HepG2 (cell line): ENCODE measurements around the gene JPH4. TPM values are rescaled to one million over a fixed set of nuclear protein-coding genes. Genes with fewer than 3 reads are reported as not detected.

ENCODE experiments used
- ATAD3A ChIP-seq: sonication (generic); formaldehyde crosslinking; IDR thresholded peaks from 2 replicates; pipeline ENCODE4 v1.4.0; 2020; ENCODE audit warnings: missing genetic modification reagents
- ATF7-NPFF ChIP-seq: sonication (generic); formaldehyde crosslinking; IDR thresholded peaks from 2 replicates; pipeline ENCODE4 v1.8.1; 2023; ENCODE audit warnings: mild to moderate bottlenecking, low read depth, missing genetic modification reagents, moderate library complexity
- BRD4 ChIP-seq: sonication (generic); formaldehyde crosslinking; IDR thresholded peaks from 2 replicates; pipeline ENCODE4 v1.4.0; 2020; ENCODE audit warnings: missing genetic modification reagents
- CC2D1A ChIP-seq: sonication (generic); formaldehyde crosslinking; IDR thresholded peaks from 2 replicates; pipeline ENCODE4 v1.8.1; 2023; ENCODE audit warnings: mild to moderate bottlenecking, missing genetic modification reagents
- GATAD1 ChIP-seq: IDR thresholded peaks from 2 replicates; pipeline ENCODE4 v1.6.1; 2016; ENCODE audit warnings: missing genetic modification reagents, missing compliant biosample characterization
- GTF2F1 ChIP-seq: fragments of 150-350 bp; IDR thresholded peaks from 2 replicates; pipeline ENCODE4 v1.6.1; 2014; ENCODE audit warnings: low read length
- HOXA5 ChIP-seq: sonication (generic); formaldehyde crosslinking; IDR thresholded peaks from 2 replicates; pipeline ENCODE4 v1.4.0; 2020; ENCODE audit warnings: missing genetic modification reagents
- KDM4B ChIP-seq: sonication (generic); formaldehyde crosslinking; IDR thresholded peaks from 2 replicates; pipeline ENCODE4 v1.4.0; 2020; ENCODE audit warnings: missing genetic modification reagents
- NFYB ChIP-seq: sonication (generic); formaldehyde crosslinking; IDR thresholded peaks from 2 replicates; pipeline ENCODE4 v1.4.0; 2020; ENCODE audit warnings: missing genetic modification reagents
- PHF8 ChIP-seq: sonication (generic); formaldehyde crosslinking; IDR thresholded peaks from 2 replicates; pipeline ENCODE4 v1.5.0; 2020; ENCODE audit warnings: missing genetic modification reagents
- SP5 ChIP-seq: IDR thresholded peaks from 2 replicates; pipeline ENCODE4 v1.6.1; 2016; ENCODE audit warnings: low read depth, borderline replicate concordance
- TGIF2 ChIP-seq: IDR thresholded peaks from 2 replicates; pipeline ENCODE4 v1.6.1; 2016; ENCODE audit warnings: control low read depth, missing compliant biosample characterization
- TRIM24 ChIP-seq: sonication (generic); formaldehyde crosslinking; IDR thresholded peaks from 2 replicates; pipeline ENCODE4 v1.8.0; 2022; ENCODE audit warnings: mild to moderate bottlenecking, missing genetic modification reagents
- ZC3H4 ChIP-seq: sonication (generic); formaldehyde crosslinking; IDR thresholded peaks from 2 replicates; pipeline ENCODE4 v1.4.0; 2020; ENCODE audit warnings: missing genetic modification reagents, borderline replicate concordance
- ZFP1 ChIP-seq: IDR thresholded peaks from 2 replicates; pipeline ENCODE4 v1.6.1; 2016
- ZFP82 ChIP-seq: sonication (generic); formaldehyde crosslinking; IDR thresholded peaks from 2 replicates; pipeline ENCODE4 v1.5.1; 2020; ENCODE audit warnings: mild to moderate bottlenecking, missing genetic modification reagents, borderline replicate concordance
- ZMYM2 ChIP-seq: sonication (generic); formaldehyde crosslinking; IDR thresholded peaks from 2 replicates; pipeline ENCODE4 v1.8.0; 2022; ENCODE audit warnings: mild to moderate bottlenecking, missing genetic modification reagents
- ZNF264 ChIP-seq: sonication (generic); formaldehyde crosslinking; IDR thresholded peaks from 2 replicates; pipeline ENCODE4 v1.4.0; 2020; ENCODE audit warnings: missing genetic modification reagents
- ZNF343 ChIP-seq: sonication (generic); formaldehyde crosslinking; IDR thresholded peaks from 2 replicates; pipeline ENCODE4 v1.4.0; 2020; ENCODE audit warnings: mild to moderate bottlenecking, missing genetic modification reagents
- ZNF547 ChIP-seq: sonication (generic); formaldehyde crosslinking; IDR thresholded peaks from 2 replicates; pipeline ENCODE4 v1.5.1; 2020; ENCODE audit warnings: mild to moderate bottlenecking, missing genetic modification reagents
- ZNF558 ChIP-seq: sonication (generic); formaldehyde crosslinking; IDR thresholded peaks from 2 replicates; pipeline ENCODE4 v1.9.0; 2022; ENCODE audit warnings: mild to moderate bottlenecking, missing genetic modification reagents, borderline replicate concordance
- ZNF563 ChIP-seq: sonication (generic); formaldehyde crosslinking; IDR thresholded peaks from 2 replicates; pipeline ENCODE4 v1.8.0; 2022; ENCODE audit warnings: mild to moderate bottlenecking, moderate library complexity, missing genetic modification reagents
- ZNF678 ChIP-seq: sonication (generic); formaldehyde crosslinking; IDR thresholded peaks from 2 replicates; pipeline ENCODE4 v1.4.0; 2020; ENCODE audit warnings: mild to moderate bottlenecking, missing genetic modification reagents
- ZNF7 ChIP-seq: IDR thresholded peaks from 2 replicates; pipeline ENCODE4 v1.6.1; 2016; ENCODE audit warnings: missing biosample characterization, missing genetic modification reagents
- ZNF709 ChIP-seq: sonication (generic); formaldehyde crosslinking; IDR thresholded peaks from 2 replicates; pipeline ENCODE4 v1.5.0; 2020; ENCODE audit warnings: mild to moderate bottlenecking, missing genetic modification reagents
- ZSCAN21 ChIP-seq: sonication (generic); formaldehyde crosslinking; IDR thresholded peaks from 2 replicates; pipeline ENCODE4 v1.8.0; 2022; ENCODE audit warnings: mild to moderate bottlenecking, missing genetic modification reagents, moderate library complexity, borderline replicate concordance
- polyA plus RNA-seq, 8 experiments: library from polyadenylated mRNA; depleted of rRNA in 3 of 8; stranded (reverse) in 7 of 8; unstranded in 1 of 8; fragments of >200 nt; fragmentation: Illumina TruSeq in 4 of 8; extraction: Trizol in 4 of 8; gene quantifications; 2 replicates each; pipeline versions ENCODE4 v1.2.1 to v1.2.3, GENCODE V29; 2011 to 2016; ENCODE audit warnings: low read depth in 4 of 8, missing spikeins in 1 of 8, mixed read lengths in 1 of 8; ENCODE audit not compliant: insufficient read depth in 1 of 8
- total RNA-seq, 5 experiments: library from RNA; depleted of rRNA; stranded (reverse); fragments of >200 nt; fragmentation: Illumina TruSeq; extraction: Trizol; gene quantifications; 2 replicates each; pipeline ENCODE4 v1.2.3, GENCODE V29; 2016; ENCODE audit warnings: low read depth in 1 of 5
- TF ChIP-seq, protein P1 (sequence below): sonication (generic); formaldehyde crosslinking; IDR thresholded peaks from 2 replicates; pipeline ENCODE4 v1.4.0; 2020; ENCODE audit warnings: mild to moderate bottlenecking, missing genetic modification reagents
- TF ChIP-seq, protein P2 (sequence below): sonication (generic); formaldehyde crosslinking; IDR thresholded peaks from 2 replicates; pipeline ENCODE4 v1.4.0; 2020; ENCODE audit warnings: missing genetic modification reagents

The JPH4 gene
- total and polyA plus RNA-seq, 2 of the 13 experiments (the other 11 are each of a cell fraction or from before 2014, with no cell fraction given): 0.08 to 0.22 TPM

DNA sequence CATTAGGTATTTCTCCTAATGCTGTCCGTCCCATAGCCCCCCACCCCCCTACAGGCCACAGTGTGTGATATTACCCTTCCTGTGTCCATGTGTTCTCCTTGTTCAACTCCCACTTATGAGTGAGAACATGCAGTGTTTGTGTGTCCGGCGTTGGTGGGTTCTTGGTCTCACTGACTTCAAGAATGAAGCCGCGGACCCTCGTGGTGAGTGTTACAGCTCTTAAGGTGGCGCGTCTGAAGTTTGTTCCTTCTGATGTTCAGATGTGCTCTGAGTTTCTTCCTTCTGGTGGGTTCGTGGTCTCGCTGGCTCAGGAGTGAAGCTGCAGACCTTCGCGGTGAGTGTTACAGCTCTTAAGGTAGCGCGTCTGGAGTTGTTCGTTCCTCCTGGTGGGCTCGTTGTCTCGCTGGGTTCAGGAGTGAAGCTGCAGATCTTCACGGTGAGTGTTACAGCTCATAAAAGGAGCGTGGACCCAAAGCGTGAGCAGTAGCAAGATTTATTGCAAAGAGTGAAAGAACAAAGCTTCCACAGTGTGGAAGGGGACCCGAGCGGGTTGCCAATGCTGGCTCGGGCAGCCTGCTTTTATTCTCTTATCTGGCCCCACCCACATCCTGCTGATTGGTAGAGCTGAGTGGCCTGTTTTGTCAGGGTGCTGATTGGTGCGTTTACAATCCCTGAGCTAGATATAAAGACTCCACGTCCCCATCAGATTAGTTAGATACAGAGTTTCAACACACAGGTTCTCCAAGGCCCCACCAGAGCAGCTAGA, 5.4 kb upstream of the JPH4 start (continued):
- TF ChIP-seq ZNF264 (CRISPR knock-in tag) (peak; percentile 82), ZNF678 (0 out of 2 replicates have a peak, but pooled peaks have one; percentile 88), ATF7-NPFF (CRISPR knock-in tag) (peak; percentile 94), BRD4 (CRISPR knock-in tag) (peak; percentile 82; the same call in 1 of the 2 replicates), ZNF563 (peak; percentile 70; the same call in 1 of the 2 replicates), CC2D1A (peak; percentile 93), ZNF558 (CRISPR knock-in tag) (peak; percentile 88), KDM4B (peak; percentile 95; the same call in 1 of the 2 replicates), ZNF547 (peak; percentile 93), TRIM24 (CRISPR knock-in tag) (peak; percentile 63; the same call in 1 of the 2 replicates), ATAD3A (CRISPR knock-in tag) (peak; percentile 93), PHF8 (CRISPR knock-in tag) (peak; percentile 58), ZFP1 (CRISPR knock-in tag) (peak; percentile 89), ZFP82 (CRISPR knock-in tag) (peak; percentile 99), ZNF709 (CRISPR knock-in tag) (peak; percentile 98), ZSCAN21 (peak; percentile 99), ZNF7 (peak; percentile 71), NFYB (CRISPR knock-in tag) (peak; percentile 89), ZC3H4 (peak; percentile 99), GATAD1 (CRISPR knock-in tag) (peak; percentile 78), ZNF343 (CRISPR knock-in tag) (0 out of 2 replicates have a peak, but pooled peaks have one; percentile 16), ZMYM2 (CRISPR knock-in tag) (peak; percentile 95), TGIF2 (CRISPR knock-in tag) (peak; percentile 85), GTF2F1 (peak; percentile 74; the same call in 1 of the 2 replicates), HOXA5 (CRISPR knock-in tag) (peak; percentile 94), SP5 (CRISPR knock-in tag) (0 out of 2 replicates have a peak, but pooled peaks have one; percentile 34)
- TF ChIP-seq, protein P1, sequence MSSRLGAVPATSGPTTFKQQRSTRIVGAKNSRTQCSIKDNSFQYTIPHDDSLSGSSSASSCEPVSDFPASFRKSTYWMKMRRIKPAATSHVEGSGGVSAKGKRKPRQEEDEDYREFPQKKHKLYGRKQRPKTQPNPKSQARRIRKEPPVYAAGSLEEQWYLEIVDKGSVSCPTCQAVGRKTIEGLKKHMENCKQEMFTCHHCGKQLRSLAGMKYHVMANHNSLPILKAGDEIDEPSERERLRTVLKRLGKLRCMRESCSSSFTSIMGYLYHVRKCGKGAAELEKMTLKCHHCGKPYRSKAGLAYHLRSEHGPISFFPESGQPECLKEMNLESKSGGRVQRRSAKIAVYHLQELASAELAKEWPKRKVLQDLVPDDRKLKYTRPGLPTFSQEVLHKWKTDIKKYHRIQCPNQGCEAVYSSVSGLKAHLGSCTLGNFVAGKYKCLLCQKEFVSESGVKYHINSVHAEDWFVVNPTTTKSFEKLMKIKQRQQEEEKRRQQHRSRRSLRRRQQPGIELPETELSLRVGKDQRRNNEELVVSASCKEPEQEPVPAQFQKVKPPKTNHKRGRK (CRISPR knock-in tag): peak; percentile 92
- TF ChIP-seq, protein P2, sequence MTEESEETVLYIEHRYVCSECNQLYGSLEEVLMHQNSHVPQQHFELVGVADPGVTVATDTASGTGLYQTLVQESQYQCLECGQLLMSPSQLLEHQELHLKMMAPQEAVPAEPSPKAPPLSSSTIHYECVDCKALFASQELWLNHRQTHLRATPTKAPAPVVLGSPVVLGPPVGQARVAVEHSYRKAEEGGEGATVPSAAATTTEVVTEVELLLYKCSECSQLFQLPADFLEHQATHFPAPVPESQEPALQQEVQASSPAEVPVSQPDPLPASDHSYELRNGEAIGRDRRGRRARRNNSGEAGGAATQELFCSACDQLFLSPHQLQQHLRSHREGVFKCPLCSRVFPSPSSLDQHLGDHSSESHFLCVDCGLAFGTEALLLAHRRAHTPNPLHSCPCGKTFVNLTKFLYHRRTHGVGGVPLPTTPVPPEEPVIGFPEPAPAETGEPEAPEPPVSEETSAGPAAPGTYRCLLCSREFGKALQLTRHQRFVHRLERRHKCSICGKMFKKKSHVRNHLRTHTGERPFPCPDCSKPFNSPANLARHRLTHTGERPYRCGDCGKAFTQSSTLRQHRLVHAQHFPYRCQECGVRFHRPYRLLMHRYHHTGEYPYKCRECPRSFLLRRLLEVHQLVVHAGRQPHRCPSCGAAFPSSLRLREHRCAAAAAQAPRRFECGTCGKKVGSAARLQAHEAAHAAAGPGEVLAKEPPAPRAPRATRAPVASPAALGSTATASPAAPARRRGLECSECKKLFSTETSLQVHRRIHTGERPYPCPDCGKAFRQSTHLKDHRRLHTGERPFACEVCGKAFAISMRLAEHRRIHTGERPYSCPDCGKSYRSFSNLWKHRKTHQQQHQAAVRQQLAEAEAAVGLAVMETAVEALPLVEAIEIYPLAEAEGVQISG (CRISPR knock-in tag): peak; percentile 85; the same call in 1 of the 2 replicates
